NCI-H446 (cell line): ENCODE measurements around the gene PAX7.

Experiments
- DNase-seq, 2 experiments: peaks; one replicate each; lab custom pipeline; 2025; lab: John Stamatoyannopoulos, UW

PAX7 gene

GRCh38 chr1:18618546-18619466 is 11.8 kb upstream of the PAX7 start:
- no peak for DNase-seq

GRCh38 chr1:18619467-18619835 is 11.2 kb upstream of the PAX7 start:
- no peak for DNase-seq

GRCh38 chr1:18628511-18628910 is 2.1 kb upstream of the PAX7 start:
- no peak for DNase-seq

- DNase-seq = no peak
Measured at GRCh38 chr1:18629659-18630510, 761 bp upstream of the PAX7 start.

GRCh38 chr1:18631496-18632217 is 1.0 kb downstream of the PAX7 start:
- DNase-seq = no peak

- no peak for DNase-seq
Measured at GRCh38 chr1:18632218-18632588, 1.6 kb downstream of the PAX7 start.

GRCh38 chr1:18632783-18633421 is 2.3 kb downstream of the PAX7 start:
- no peak for DNase-seq

GRCh38 chr1:18633422-18634155 is 2.9 kb downstream of the PAX7 start:
- DNase-seq = no peak

- DNase-seq = no peak
Measured at GRCh38 chr1:18634276-18634675, 3.6 kb downstream of the PAX7 start.

- DNase-seq = no peak
Measured at GRCh38 chr1:18635070-18635577, 4.5 kb downstream of the PAX7 start.

- DNase-seq = no peak
Measured at GRCh38 chr1:18635891-18636595, 5.4 kb downstream of the PAX7 start.

GRCh38 chr1:18636596-18637508 is 6.2 kb downstream of the PAX7 start:
- no peak for DNase-seq

GRCh38 chr1:18637511-18637960 is 6.9 kb downstream of the PAX7 start:
- no peak for DNase-seq

GRCh38 chr1:18637962-18638834 is 7.6 kb downstream of the PAX7 start:
- DNase-seq = no peak

- no peak for DNase-seq
Measured at GRCh38 chr1:18638835-18639364, 8.3 kb downstream of the PAX7 start.

- no peak for DNase-seq
Measured at GRCh38 chr1:18639368-18640055, 8.9 kb downstream of the PAX7 start.
